IgD-negative memory B cell (primary cell): ENCODE measurements around the gene EVC2. TPM values are rescaled to one million over a fixed set of nuclear protein-coding genes. Genes with fewer than 3 reads are reported as not detected.

Experiments
- H3K27ac Mint-ChIP-seq, 3 donors: one replicate each; pipeline ENCODE4 v1.8.0; 2020 to 2022; ENCODE audit warnings: mild to moderate bottlenecking in 3 of 3, mixed read lengths in 3 of 3, moderate library complexity in 1 of 3
- H3K27me3 Mint-ChIP-seq: one replicate; pipeline ENCODE4 v1.8.0; 2021; ENCODE audit warnings: mixed read lengths
- H3K36me3 Mint-ChIP-seq: one replicate; pipeline ENCODE4 v1.8.0; 2020; ENCODE audit warnings: mild to moderate bottlenecking, mixed read lengths
- H3K4me1 Mint-ChIP-seq, 3 donors: one replicate each; pipeline ENCODE4 v1.8.0; 2020 to 2022; ENCODE audit warnings: mixed read lengths in 3 of 3, mild to moderate bottlenecking in 1 of 3
- H3K4me3 Mint-ChIP-seq, 4 donors: one replicate each; pipeline ENCODE4 v1.8.0; 2020 to 2022; ENCODE audit warnings: mild to moderate bottlenecking in 4 of 4, mixed read lengths in 4 of 4, moderate library complexity in 3 of 4
- H3K9me3 Mint-ChIP-seq, 3 donors: one replicate each; pipeline ENCODE4 v1.8.0; 2020 to 2021; ENCODE audit warnings: mixed read lengths in 3 of 3, mild to moderate bottlenecking in 1 of 3
- polyA plus RNA-seq: library from polyadenylated mRNA; unstranded; fragments of 300-500 nt; fragmentation: Illumina TruSeq; gene quantifications from one replicate; pipeline ENCODE4 v1.2.3, GENCODE V29; 2021

Gene EVC2
- polyA plus RNA-seq, 1 donor from 2014 or later, result 0.50 TPM

GRCh38 chr4:5750946-5751665, 42.7 kb upstream of the EVC2 start:
- Mint-ChIP-seq H3K27me3 (no peaks in the 10 kb centered on the region), H3K9me3 (peaks cover 2 to 8% (median 4%) of the 10 kb centered on the region in 3 donors), H3K4me3 (no peak overlapping the region), H3K27ac (no peak overlapping the region), H3K36me3 (peaks cover 1% of the 10 kb centered on the region), H3K4me1 (no peaks in the 10 kb centered on the region)

DNA sequence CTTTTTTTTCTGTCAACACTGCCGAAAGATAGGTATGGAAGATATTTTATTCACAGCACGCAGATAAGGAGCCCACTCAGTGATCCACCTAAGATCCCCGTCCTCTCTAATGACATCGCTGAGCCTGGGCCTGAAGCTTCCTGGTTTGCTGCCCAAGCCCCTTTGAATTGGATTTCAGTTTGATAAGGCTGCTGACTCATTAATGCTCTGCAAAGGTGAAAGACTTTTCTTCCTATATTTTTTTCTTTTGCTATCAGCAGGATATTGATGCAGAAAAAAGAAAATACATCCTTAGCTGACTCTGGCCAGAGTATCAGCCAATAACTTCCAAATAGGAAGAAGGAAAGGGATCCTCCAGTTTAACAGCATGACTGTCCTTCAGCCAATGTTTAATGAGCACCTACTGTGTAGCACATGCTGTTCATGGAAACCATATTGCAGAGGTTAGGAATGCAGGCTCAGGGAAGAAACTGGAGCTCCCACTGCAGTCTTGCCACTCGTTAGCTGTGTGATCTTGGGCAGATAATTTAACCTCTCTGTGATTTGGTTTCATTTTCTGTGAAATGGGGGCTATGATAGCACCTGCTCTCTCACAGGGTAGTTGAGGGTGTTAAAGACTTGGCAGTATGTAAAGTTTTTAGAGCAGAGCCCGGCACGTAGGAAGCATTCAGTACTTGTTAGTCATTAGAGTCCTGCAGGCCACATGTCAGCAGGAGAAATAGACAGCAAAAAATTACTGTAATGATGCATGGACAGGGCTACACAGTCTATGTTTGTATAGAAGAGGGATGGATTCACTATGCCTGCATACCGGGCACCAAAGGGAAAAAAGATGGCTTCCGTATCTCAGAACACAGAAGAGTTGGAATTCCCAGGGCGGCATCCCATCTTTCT, 41.9 kb upstream of the EVC2 start:
- H3K27ac Mint-ChIP-seq, result no peak overlapping the region
- no peaks in the 10 kb centered on the region for H3K4me1 Mint-ChIP-seq
- no peaks in the 10 kb centered on the region for H3K27me3 Mint-ChIP-seq
- H3K36me3 Mint-ChIP-seq, result peaks cover 1% of the 10 kb centered on the region
- no peak overlapping the region for H3K4me3 Mint-ChIP-seq
- H3K9me3 Mint-ChIP-seq, result peaks cover 2 to 13% (median 4%) of the 10 kb centered on the region in 3 donors

GRCh38 chr4:5749568-5749967, 41.2 kb upstream of the EVC2 start:
- H3K27me3 Mint-ChIP-seq, result no peaks in the 10 kb centered on the region
- H3K9me3 Mint-ChIP-seq, result peaks cover 2 to 9% (median 4%) of the 10 kb centered on the region in 3 donors
- peaks cover 1% of the 10 kb centered on the region for H3K36me3 Mint-ChIP-seq
- H3K27ac Mint-ChIP-seq, result no peak overlapping the region
- no peak overlapping the region for H3K4me3 Mint-ChIP-seq
- no peaks in the 10 kb centered on the region for H3K4me1 Mint-ChIP-seq

GRCh38 chr4:5747738-5748375, 39.5 kb upstream of the EVC2 start:
- no peaks in the 10 kb centered on the region for H3K27me3 Mint-ChIP-seq
- H3K9me3 Mint-ChIP-seq, result peaks cover 0 to 9% (median 4%) of the 10 kb centered on the region in 3 donors
- H3K4me1 Mint-ChIP-seq, result no peaks in the 10 kb centered on the region
- peaks cover 1% of the 10 kb centered on the region for H3K36me3 Mint-ChIP-seq
- H3K27ac Mint-ChIP-seq, result no peak overlapping the region
- no peak overlapping the region for H3K4me3 Mint-ChIP-seq

DNA sequence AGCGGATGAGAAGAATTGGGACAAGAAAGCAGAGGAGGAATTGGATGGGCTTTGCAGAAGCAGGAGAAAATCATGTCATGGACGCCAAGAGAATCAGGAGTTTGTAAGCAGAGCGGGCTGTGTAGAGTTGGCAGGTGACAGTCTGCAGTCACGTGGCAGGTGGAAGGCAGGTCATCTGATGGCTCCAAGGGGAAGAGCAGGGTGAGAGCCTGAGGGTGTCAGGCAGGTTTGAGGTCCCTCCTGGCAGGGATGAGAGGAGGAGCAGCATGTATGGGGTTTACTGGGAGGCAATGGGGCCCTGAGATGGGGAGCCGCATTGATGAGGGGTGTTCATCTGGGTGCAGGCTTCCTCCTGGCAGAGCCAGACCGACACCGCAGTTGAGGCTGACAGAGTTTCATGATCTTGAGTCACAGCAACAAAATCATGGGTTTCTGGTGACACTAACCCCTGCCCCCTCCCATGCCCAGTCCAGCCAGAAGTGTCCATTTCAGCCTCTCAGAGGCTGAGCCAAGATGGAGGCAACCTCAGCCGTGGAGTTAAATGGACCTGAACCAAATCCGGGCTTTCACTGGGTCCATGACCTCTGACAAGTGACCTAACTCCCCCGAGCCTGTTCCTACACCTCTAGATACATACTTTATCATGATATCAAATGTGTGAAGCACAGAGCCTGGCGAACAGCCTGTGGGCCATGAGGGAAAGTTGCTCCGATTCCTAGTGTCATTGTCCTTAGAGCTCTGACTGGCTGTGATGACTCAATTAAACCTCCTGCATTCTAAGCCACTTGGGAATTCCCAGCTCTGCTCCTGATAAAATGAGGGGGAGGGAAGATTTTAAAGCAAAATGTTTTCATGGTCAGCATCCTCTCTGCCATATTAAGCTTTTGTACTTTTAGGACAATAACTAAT, 38.7 kb upstream of the EVC2 start:
- H3K4me1 Mint-ChIP-seq, result no peaks in the 10 kb centered on the region
- no peak overlapping the region for H3K27ac Mint-ChIP-seq

DNA sequence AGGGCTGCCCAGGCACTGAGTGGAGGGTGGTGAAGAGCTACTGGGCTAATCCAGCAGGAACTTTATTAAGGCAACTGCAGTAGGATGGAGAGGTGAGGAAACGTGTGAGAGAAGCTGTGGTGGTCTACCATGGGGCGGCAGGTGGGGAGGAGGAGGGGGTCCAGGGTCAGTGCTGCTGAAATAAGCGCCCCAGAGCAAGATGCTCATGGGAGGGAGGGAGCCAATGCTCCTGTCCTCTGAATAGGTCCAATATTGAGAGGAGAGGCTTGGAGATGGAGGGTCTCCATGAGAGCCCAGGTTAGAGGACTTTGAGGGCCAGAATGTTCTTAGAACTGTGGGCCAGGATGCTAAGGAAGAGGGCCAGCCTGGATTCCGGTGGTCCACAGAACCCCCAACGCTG, 37.9 kb upstream of the EVC2 start:
- no peak overlapping the region for H3K27ac Mint-ChIP-seq
- no peaks in the 10 kb centered on the region for H3K4me1 Mint-ChIP-seq
- peaks cover 0 to 9% (median 4%) of the 10 kb centered on the region in 3 donors for H3K9me3 Mint-ChIP-seq
- no peaks in the 10 kb centered on the region for H3K27me3 Mint-ChIP-seq
- H3K36me3 Mint-ChIP-seq, result peaks cover 1% of the 10 kb centered on the region
- no peak overlapping the region for H3K4me3 Mint-ChIP-seq

More for the DNA sequence above, 38.7 kb upstream of the EVC2 start:
- Mint-ChIP-seq H3K9me3 (peaks cover 0 to 9% (median 4%) of the 10 kb centered on the region in 3 donors), H3K27me3 (no peaks in the 10 kb centered on the region), H3K36me3 (peaks cover 1% of the 10 kb centered on the region), H3K4me3 (no peak overlapping the region)

DNA sequence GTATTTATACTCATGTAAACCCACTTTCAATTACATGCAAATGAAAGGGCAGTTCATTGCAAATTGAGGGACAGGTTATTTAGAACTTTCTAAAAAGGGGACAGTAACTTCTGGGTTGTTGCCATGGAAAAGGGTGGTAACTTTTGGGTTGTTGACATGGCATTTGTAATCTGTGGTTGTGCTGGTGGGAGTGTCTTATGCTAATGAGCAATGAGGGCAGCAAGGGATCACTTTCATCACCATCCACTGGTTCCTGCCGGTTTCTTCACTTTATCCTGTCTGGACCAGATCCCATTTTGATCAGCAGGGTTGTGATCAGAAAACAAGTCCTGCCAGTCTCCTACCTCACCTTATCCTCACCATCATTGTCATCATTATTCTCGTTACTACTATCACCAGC, 34.6 kb upstream of the EVC2 start:
- Mint-ChIP-seq H3K4me1 (no peaks in the 10 kb centered on the region), H3K36me3 (peaks cover 1% of the 10 kb centered on the region), H3K27ac (no peak overlapping the region), H3K4me3 (no peak overlapping the region), H3K27me3 (no peaks in the 10 kb centered on the region), H3K9me3 (peaks cover 0 to 5% (median 4%) of the 10 kb centered on the region in 3 donors)

- H3K4me3 Mint-ChIP-seq, result no peak overlapping the region
- H3K4me1 Mint-ChIP-seq, result no peaks in the 10 kb centered on the region
- H3K27ac Mint-ChIP-seq, result no peak overlapping the region
- H3K9me3 Mint-ChIP-seq, result peaks cover 0 to 5% (median 4%) of the 10 kb centered on the region in 3 donors
- peaks cover 1% of the 10 kb centered on the region for H3K36me3 Mint-ChIP-seq
- H3K27me3 Mint-ChIP-seq, result no peaks in the 10 kb centered on the region
These were observed 34.0 kb upstream of the EVC2 start for GRCh38 chr4:5742388-5742787.

DNA sequence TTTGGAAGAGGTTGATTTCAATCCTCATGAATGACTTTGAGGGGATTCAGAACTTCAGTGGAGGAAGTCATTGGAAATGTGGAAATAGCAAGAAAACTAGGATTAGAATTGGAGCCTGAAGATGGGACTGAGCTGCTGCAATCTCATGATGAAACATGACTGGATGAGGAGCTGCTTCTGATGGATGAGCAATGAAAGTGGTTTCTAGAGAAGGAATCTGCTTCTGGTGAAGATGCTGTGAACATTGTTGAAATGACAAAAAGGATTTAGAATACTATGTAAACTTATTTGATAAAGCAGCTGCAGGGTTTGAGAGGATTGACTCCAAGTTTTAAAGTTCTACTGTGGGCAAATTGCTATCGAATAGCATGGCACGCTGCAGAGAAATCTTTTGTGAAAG, 29.7 kb upstream of the EVC2 start:
- H3K27ac Mint-ChIP-seq, result no peak overlapping the region
- H3K27me3 Mint-ChIP-seq, result no peaks in the 10 kb centered on the region
- no peak overlapping the region for H3K4me3 Mint-ChIP-seq
- H3K9me3 Mint-ChIP-seq, result no peaks in the 10 kb centered on the region
- no peaks in the 10 kb centered on the region for H3K4me1 Mint-ChIP-seq
- no peaks in the 10 kb centered on the region for H3K36me3 Mint-ChIP-seq

- no peak overlapping the region for H3K27ac Mint-ChIP-seq
These were observed 27.1 kb upstream of the EVC2 start for GRCh38 chr4:5735463-5735862.

DNA sequence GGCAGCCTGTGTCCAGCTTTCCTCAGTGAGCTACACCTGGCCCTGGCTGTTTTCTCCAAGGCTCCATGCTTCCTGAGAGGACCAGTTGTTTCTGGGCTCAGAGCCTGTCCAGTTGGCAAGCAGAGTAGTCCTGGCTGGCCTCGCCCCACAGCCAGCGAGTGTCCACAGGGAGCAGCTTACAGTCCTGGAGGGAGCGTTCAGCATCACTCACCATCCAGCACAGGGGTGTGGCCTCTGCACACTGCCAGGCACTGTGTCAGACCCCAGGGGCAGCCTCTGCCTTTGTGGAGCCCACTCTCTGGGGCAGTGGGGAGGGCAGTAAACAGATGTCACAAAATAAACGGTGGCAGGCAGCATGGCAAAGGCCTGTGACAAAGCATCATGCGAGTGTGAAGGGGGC, 26.5 kb upstream of the EVC2 start:
- Mint-ChIP-seq H3K4me3 (no peak overlapping the region), H3K4me1 (no peaks in the 10 kb centered on the region), H3K36me3 (no peaks in the 10 kb centered on the region), H3K27ac (no peak overlapping the region), H3K27me3 (peaks cover 1% of the 10 kb centered on the region), H3K9me3 (no peaks in the 10 kb centered on the region)

More at GRCh38 chr4:5735463-5735862, 27.1 kb upstream of the EVC2 start:
- H3K4me3 Mint-ChIP-seq, result no peak overlapping the region
- H3K9me3 Mint-ChIP-seq, result no peaks in the 10 kb centered on the region
- no peaks in the 10 kb centered on the region for H3K4me1 Mint-ChIP-seq
- H3K27me3 Mint-ChIP-seq, result peaks cover 1% of the 10 kb centered on the region
- H3K36me3 Mint-ChIP-seq, result no peaks in the 10 kb centered on the region

GRCh38 chr4:5732158-5732557, 23.8 kb upstream of the EVC2 start:
- peaks cover 1% of the 10 kb centered on the region for H3K27me3 Mint-ChIP-seq
- H3K27ac Mint-ChIP-seq, result no peak overlapping the region
- H3K4me3 Mint-ChIP-seq, result no peak overlapping the region
- no peaks in the 10 kb centered on the region for H3K4me1 Mint-ChIP-seq
- H3K9me3 Mint-ChIP-seq, result no peaks in the 10 kb centered on the region
- H3K36me3 Mint-ChIP-seq, result no peaks in the 10 kb centered on the region

GRCh38 chr4:5730993-5731990, 22.9 kb upstream of the EVC2 start:
- Mint-ChIP-seq H3K27ac (no peak overlapping the region), H3K4me1 (no peaks in the 10 kb centered on the region), H3K9me3 (no peaks in the 10 kb centered on the region), H3K4me3 (no peak overlapping the region), H3K27me3 (peaks cover 1% of the 10 kb centered on the region), H3K36me3 (no peaks in the 10 kb centered on the region)
